IPS DF 6.9 (cell line): ENCODE measurements around the gene METRN.
"Not testable (repeated sequence)": the region's sequence is repeated elsewhere in the genome, so short reads cannot be mapped to it uniquely, and the experiment has no call there.

Experiments
- DNase-seq: peaks from one replicate; pipeline ENCODE4 v3.0.0-alpha.2; 2013; ENCODE audit warnings: low read depth, low spot score
- H3K27ac ChIP-seq: one replicate; pipeline ENCODE4 v1.5.1; 2013; ENCODE audit warnings: low read length, control low read depth
- H3K27me3 ChIP-seq: 2 replicates; pipeline ENCODE4 v1.6.1; 2013; ENCODE audit warnings: mild to moderate bottlenecking, low read length; ENCODE audit not compliant: control insufficient read depth, insufficient read depth
- H3K36me3 ChIP-seq: 2 replicates; pipeline ENCODE4 v1.6.1; 2013; ENCODE audit warnings: low read length; ENCODE audit not compliant: control insufficient read depth, insufficient read depth
- H3K4me1 ChIP-seq: 2 replicates; pipeline ENCODE4 v1.6.1; 2013; ENCODE audit warnings: low read length; ENCODE audit not compliant: control insufficient read depth, insufficient read depth
- H3K4me3 ChIP-seq: 2 replicates; pipeline ENCODE4 v1.5.1; 2013; ENCODE audit warnings: mild to moderate bottlenecking, low read length
- H3K9me3 ChIP-seq: 2 replicates; pipeline ENCODE4 v1.6.1; 2013; ENCODE audit warnings: low read length, inconsistent platforms; ENCODE audit not compliant: control insufficient read depth, insufficient read depth
- WGBS: extraction: QIAGEN DNeasy Blood & Tissue Kit; methylation state at CpG from one replicate; pipeline ENCODE4 v1.1.7; 2013; ENCODE audit warnings: mixed read lengths, missing lambda C conversion rate; ENCODE audit not compliant: insufficient read length, insufficient coverage; 5-methylcytosine and 5-hydroxymethylcytosine counted together

METRN gene

GRCh38 chr16:712740-713250 is 2.1 kb upstream of the METRN start:
- H3K27ac ChIP-seq, DNase-seq: not testable (repeated sequence)

GRCh38 chr16:714079-714478 is 839 bp upstream of the METRN start:
- Histone ChIP-seq H3K27ac (no peak overlapping the region), H3K4me1 (peaks cover 10% of the 10 kb centered on the region), H3K4me3 (no peak overlapping the region), H3K27me3 (peaks cover 2% of the 10 kb centered on the region; the same call in 1 of the 2 replicates), H3K9me3 (no peaks in the 10 kb centered on the region), H3K36me3 (no peaks in the 10 kb centered on the region; the same call in 1 of the 2 replicates)
- WGBS, result no CpG with 5 or more reads among the region's 11 CpGs
- no peak for DNase-seq

More at GRCh38 chr16:712740-713250, 2.1 kb upstream of the METRN start:
- H3K36me3 ChIP-seq, H3K4me3 ChIP-seq, H3K9me3 ChIP-seq, H3K4me1 ChIP-seq: not testable (repeated sequence)
- H3K27me3 ChIP-seq, result peaks cover 11% of the 10 kb centered on the region; the same call in 1 of the 2 replicates
- WGBS, result no CpG with 5 or more reads among the region's 13 CpGs

- WGBS, result no CpG with 5 or more reads among the region's 74 CpGs
- Histone ChIP-seq H3K36me3 (no peaks in the 10 kb centered on the region; the same call in 1 of the 2 replicates), H3K4me3 (peak overlapping the region; percentile 46), H3K27ac (no peak overlapping the region), H3K4me1 (peaks cover 11% of the 10 kb centered on the region), H3K9me3 (no peaks in the 10 kb centered on the region), H3K27me3 (peaks cover 2% of the 10 kb centered on the region; the same call in 1 of the 2 replicates)
- no peak for DNase-seq
Observed at GRCh38 chr16:715477-716199, 720 bp downstream of the METRN start.

GRCh38 chr16:716200-716568 is 1.3 kb downstream of the METRN start:
- no peak overlapping the region for H3K27ac ChIP-seq
- H3K36me3 ChIP-seq, result no peaks in the 10 kb centered on the region; the same call in 1 of the 2 replicates
- H3K4me1 ChIP-seq, result peaks cover 11% of the 10 kb centered on the region
- no peak overlapping the region for H3K4me3 ChIP-seq
- H3K9me3 ChIP-seq, result no peaks in the 10 kb centered on the region
- WGBS, result no CpG with 5 or more reads among the region's 12 CpGs
- H3K27me3 ChIP-seq, result peaks cover 2% of the 10 kb centered on the region; the same call in 1 of the 2 replicates
- DNase-seq, result no peak

GRCh38 chr16:716768-717325 is 1.9 kb downstream of the METRN start:
- DNase-seq, result no peak
- Histone ChIP-seq H3K4me1 (peaks cover 11% of the 10 kb centered on the region), H3K27ac (no peak overlapping the region), H3K27me3 (peaks cover 2% of the 10 kb centered on the region; the same call in 1 of the 2 replicates), H3K9me3 (no peaks in the 10 kb centered on the region), H3K36me3 (no peaks in the 10 kb centered on the region; the same call in 1 of the 2 replicates), H3K4me3 (no peak overlapping the region)
- no CpG with 5 or more reads among the region's 29 CpGs for WGBS

- H3K4me1 ChIP-seq, result peaks cover 11% of the 10 kb centered on the region
- no peak for DNase-seq
- no peaks in the 10 kb centered on the region; the same call in 1 of the 2 replicates for H3K36me3 ChIP-seq
- no peak overlapping the region for H3K27ac ChIP-seq
- H3K27me3 ChIP-seq, result peaks cover 2% of the 10 kb centered on the region; the same call in 1 of the 2 replicates
- no CpG with 5 or more reads among the region's 32 CpGs for WGBS
- H3K9me3 ChIP-seq, result no peaks in the 10 kb centered on the region
- H3K4me3 ChIP-seq, result no peak overlapping the region
Observed at GRCh38 chr16:717450-718245, 2.7 kb downstream of the METRN start.

- Histone ChIP-seq H3K27me3 (peaks cover 2% of the 10 kb centered on the region; the same call in 1 of the 2 replicates), H3K27ac (no peak overlapping the region), H3K36me3 (no peaks in the 10 kb centered on the region; the same call in 1 of the 2 replicates), H3K9me3 (no peaks in the 10 kb centered on the region), H3K4me1 (peaks cover 11% of the 10 kb centered on the region), H3K4me3 (no peak overlapping the region)
- WGBS, result no CpG with 5 or more reads among the region's 9 CpGs
- no peak for DNase-seq
Observed at GRCh38 chr16:718389-718788, 3.5 kb downstream of the METRN start.

GRCh38 chr16:718922-719321 is 4.0 kb downstream of the METRN start:
- no peak for DNase-seq
- H3K36me3 ChIP-seq, result no peaks in the 10 kb centered on the region; the same call in 1 of the 2 replicates
- no peaks in the 10 kb centered on the region for H3K9me3 ChIP-seq
- H3K4me3 ChIP-seq, result no peak overlapping the region
- H3K27me3 ChIP-seq, result peaks cover 2% of the 10 kb centered on the region; the same call in 1 of the 2 replicates
- peaks cover 11% of the 10 kb centered on the region for H3K4me1 ChIP-seq
- no peak overlapping the region for H3K27ac ChIP-seq
- no CpG with 5 or more reads among the region's 6 CpGs for WGBS

- no CpG with 5 or more reads among the region's 16 CpGs for WGBS
- H3K4me1 ChIP-seq, result peaks cover 11% of the 10 kb centered on the region
- no peak overlapping the region for H3K27ac ChIP-seq
Observed at GRCh38 chr16:719815-720446, 5.0 kb downstream of the METRN start.

More at GRCh38 chr16:719815-720446, 5.0 kb downstream of the METRN start:
- H3K36me3 ChIP-seq, result no peaks in the 10 kb centered on the region; the same call in 1 of the 2 replicates
- no peak for DNase-seq
- H3K9me3 ChIP-seq, result no peaks in the 10 kb centered on the region
- peaks cover 2% of the 10 kb centered on the region; the same call in 1 of the 2 replicates for H3K27me3 ChIP-seq
- peak overlapping the region; percentile 97; the same call in 1 of the 2 replicates for H3K4me3 ChIP-seq
